HepG2 (cell line): ENCODE measurements around the gene HRG. TPM values are rescaled to one million over a fixed set of nuclear protein-coding genes. Genes with fewer than 3 reads are reported as not detected.

Experiments
- ATF5 ChIP-seq: sonication (generic); formaldehyde crosslinking; IDR thresholded peaks from 2 replicates; pipeline ENCODE4 v1.4.0; 2020; ENCODE audit warnings: mild to moderate bottlenecking, low read depth, missing genetic modification reagents
- BRCA1 ChIP-seq: sonication (generic); formaldehyde crosslinking; IDR thresholded peaks from 2 replicates; pipeline ENCODE4 v1.4.0; 2020; ENCODE audit warnings: missing genetic modification reagents
- DMTF1 ChIP-seq: sonication (generic); formaldehyde crosslinking; IDR thresholded peaks from 2 replicates; pipeline ENCODE4 v1.4.0; 2020; ENCODE audit warnings: mild to moderate bottlenecking, missing genetic modification reagents
- EP300 ChIP-seq, 3 experiments: sonication (generic) in 1 of 3; formaldehyde crosslinking in 1 of 3; IDR thresholded peaks; 2 replicates each; pipeline versions ENCODE4 v1.5.1 to v1.6.1; 2011 to 2020; ENCODE audit warnings: low read depth in 2 of 3, low read length in 2 of 3, borderline replicate concordance in 1 of 3, improper control_type of control experiment in 1 of 3, mild to moderate bottlenecking in 1 of 3, missing genetic modification reagents in 1 of 3, moderate library complexity in 1 of 3
- HMG20A ChIP-seq: IDR thresholded peaks from 2 replicates; pipeline ENCODE4 v1.6.1; 2016; ENCODE audit warnings: borderline replicate concordance
- RBAK ChIP-seq: sonication (generic); formaldehyde crosslinking; IDR thresholded peaks from 2 replicates; pipeline ENCODE4 v1.5.1; 2020; ENCODE audit warnings: mild to moderate bottlenecking, missing genetic modification reagents
- SALL1 ChIP-seq: sonication (generic); formaldehyde crosslinking; IDR thresholded peaks from 2 replicates; pipeline ENCODE4 v1.8.0; 2022; ENCODE audit warnings: mild to moderate bottlenecking, missing genetic modification reagents
- SPEN ChIP-seq: sonication (generic); formaldehyde crosslinking; IDR thresholded peaks from 2 replicates; pipeline ENCODE4 v1.5.1; 2020; ENCODE audit warnings: low read depth, mild to moderate bottlenecking, missing genetic modification reagents
- TEAD3 ChIP-seq: optimal IDR thresholded peaks from 2 replicates; pipeline ENCODE3; 2016; ENCODE audit warnings: borderline replicate concordance
- ZBTB7B ChIP-seq: sonication (generic); formaldehyde crosslinking; IDR thresholded peaks from 2 replicates; pipeline ENCODE4 v1.4.0; 2020; ENCODE audit warnings: missing genetic modification reagents
- ZMYM3 ChIP-seq: sonication (generic); formaldehyde crosslinking; IDR thresholded peaks from 2 replicates; pipeline ENCODE4 v1.5.1; 2020; ENCODE audit warnings: mild to moderate bottlenecking, missing genetic modification reagents
- ZNF138 ChIP-seq: sonication (generic); formaldehyde crosslinking; IDR thresholded peaks from 2 replicates; pipeline ENCODE4 v1.5.0; 2020; ENCODE audit warnings: mild to moderate bottlenecking, low read depth, missing genetic modification reagents
- ZSCAN9 ChIP-seq: IDR thresholded peaks from 2 replicates; pipeline ENCODE4 v1.6.1; 2016; ENCODE audit warnings: borderline replicate concordance
- polyA plus RNA-seq, 8 experiments: library from polyadenylated mRNA; depleted of rRNA in 3 of 8; stranded (reverse) in 7 of 8; unstranded in 1 of 8; fragments of >200 nt; fragmentation: Illumina TruSeq in 4 of 8; extraction: Trizol in 4 of 8; gene quantifications; 2 replicates each; pipeline versions ENCODE4 v1.2.1 to v1.2.3, GENCODE V29; 2011 to 2016; ENCODE audit warnings: low read depth in 4 of 8, missing spikeins in 1 of 8, mixed read lengths in 1 of 8; ENCODE audit not compliant: insufficient read depth in 1 of 8
- total RNA-seq, 5 experiments: library from RNA; depleted of rRNA; stranded (reverse); fragments of >200 nt; fragmentation: Illumina TruSeq; extraction: Trizol; gene quantifications; 2 replicates each; pipeline ENCODE4 v1.2.3, GENCODE V29; 2016; ENCODE audit warnings: low read depth in 1 of 5
- TF ChIP-seq, protein P1 (sequence below): sonication (generic); formaldehyde crosslinking; IDR thresholded peaks from one replicate; pipeline ENCODE4 v1.5.1; 2020; ENCODE audit warnings: mild to moderate bottlenecking, missing genetic modification reagents; ENCODE audit errors: not compliant biosample characterization
- TF ChIP-seq, protein P2 (sequence below): sonication (generic); formaldehyde crosslinking; IDR thresholded peaks from 2 replicates; pipeline ENCODE4 v1.4.0; 2020; ENCODE audit warnings: missing genetic modification reagents, borderline replicate concordance
- TF ChIP-seq, protein P3 (sequence below): sonication (generic); formaldehyde crosslinking; IDR thresholded peaks from 2 replicates; pipeline ENCODE4 v1.5.0; 2020; ENCODE audit warnings: missing genetic modification reagents

The HRG gene
- total and polyA plus RNA-seq, 2 of the 13 experiments (the other 11 are each of a cell fraction or from before 2014, with no cell fraction given): 0.09 to 0.11 TPM

GRCh38 chr3:186717039-186717457 is 51.2 kb downstream of the HRG start, which contains the start of gene KNG1 (continued):
- TF ChIP-seq, protein P1, sequence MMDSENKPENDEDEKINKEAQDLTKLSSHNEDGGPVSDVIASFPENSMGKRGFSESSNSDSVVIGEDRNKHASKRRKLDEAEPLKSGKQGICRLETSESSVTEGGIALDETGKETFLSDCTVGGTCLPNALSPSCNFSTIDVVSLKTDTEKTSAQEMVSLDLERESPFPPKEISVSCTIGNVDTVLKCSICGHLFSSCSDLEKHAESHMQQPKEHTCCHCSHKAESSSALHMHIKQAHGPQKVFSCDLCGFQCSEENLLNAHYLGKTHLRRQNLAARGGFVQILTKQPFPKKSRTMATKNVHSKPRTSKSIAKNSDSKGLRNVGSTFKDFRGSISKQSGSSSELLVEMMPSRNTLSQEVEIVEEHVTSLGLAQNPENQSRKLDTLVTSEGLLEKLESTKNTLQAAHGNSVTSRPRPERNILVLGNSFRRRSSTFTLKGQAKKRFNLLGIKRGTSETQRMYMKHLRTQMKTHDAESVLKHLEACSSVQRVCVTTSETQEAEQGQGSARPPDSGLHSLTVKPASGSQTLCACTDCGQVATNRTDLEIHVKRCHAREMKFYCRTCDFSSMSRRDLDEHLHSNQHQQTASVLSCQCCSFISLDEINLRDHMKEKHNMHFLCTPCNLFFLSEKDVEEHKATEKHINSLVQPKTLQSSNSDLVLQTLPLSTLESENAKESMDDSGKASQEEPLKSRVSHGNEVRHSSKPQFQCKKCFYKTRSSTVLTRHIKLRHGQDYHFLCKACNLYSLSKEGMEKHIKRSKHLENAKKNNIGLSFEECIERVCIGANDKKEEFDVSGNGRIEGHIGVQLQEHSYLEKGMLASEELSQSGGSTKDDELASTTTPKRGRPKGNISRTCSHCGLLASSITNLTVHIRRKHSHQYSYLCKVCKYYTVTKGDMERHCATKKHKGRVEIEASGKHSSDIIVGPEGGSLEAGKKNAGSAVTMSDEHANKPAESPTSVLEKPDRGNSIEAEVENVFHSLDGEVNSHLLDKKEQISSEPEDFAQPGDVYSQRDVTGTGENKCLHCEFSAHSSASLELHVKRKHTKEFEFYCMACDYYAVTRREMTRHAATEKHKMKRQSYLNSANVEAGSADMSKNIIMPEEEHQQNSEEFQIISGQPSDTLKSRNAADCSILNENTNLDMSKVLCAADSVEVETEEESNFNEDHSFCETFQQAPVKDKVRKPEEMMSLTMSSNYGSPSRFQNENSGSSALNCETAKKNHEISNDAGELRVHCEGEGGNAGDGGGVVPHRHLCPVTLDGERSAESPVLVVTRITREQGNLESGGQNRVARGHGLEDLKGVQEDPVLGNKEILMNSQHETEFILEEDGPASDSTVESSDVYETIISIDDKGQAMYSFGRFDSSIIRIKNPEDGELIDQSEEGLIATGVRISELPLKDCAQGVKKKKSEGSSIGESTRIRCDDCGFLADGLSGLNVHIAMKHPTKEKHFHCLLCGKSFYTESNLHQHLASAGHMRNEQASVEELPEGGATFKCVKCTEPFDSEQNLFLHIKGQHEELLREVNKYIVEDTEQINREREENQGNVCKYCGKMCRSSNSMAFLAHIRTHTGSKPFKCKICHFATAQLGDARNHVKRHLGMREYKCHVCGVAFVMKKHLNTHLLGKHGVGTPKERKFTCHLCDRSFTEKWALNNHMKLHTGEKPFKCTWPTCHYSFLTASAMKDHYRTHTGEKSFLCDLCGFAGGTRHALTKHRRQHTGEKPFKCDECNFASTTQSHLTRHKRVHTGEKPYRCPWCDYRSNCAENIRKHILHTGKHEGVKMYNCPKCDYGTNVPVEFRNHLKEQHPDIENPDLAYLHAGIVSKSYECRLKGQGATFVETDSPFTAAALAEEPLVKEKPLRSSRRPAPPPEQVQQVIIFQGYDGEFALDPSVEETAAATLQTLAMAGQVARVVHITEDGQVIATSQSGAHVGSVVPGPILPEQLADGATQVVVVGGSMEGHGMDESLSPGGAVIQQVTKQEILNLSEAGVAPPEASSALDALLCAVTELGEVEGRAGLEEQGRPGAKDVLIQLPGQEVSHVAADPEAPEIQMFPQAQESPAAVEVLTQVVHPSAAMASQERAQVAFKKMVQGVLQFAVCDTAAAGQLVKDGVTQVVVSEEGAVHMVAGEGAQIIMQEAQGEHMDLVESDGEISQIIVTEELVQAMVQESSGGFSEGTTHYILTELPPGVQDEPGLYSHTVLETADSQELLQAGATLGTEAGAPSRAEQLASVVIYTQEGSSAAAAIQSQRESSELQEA (CRISPR knock-in tag): no peak
- no peak for TF ChIP-seq SPEN (CRISPR knock-in tag)
- TF ChIP-seq HMG20A (CRISPR knock-in tag): peak; percentile 65; the same call in 1 of the 2 replicates
- no peak for TF ChIP-seq DMTF1 (CRISPR knock-in tag)
- TF ChIP-seq BRCA1 (CRISPR knock-in tag): no peak
- TF ChIP-seq, protein P2, sequence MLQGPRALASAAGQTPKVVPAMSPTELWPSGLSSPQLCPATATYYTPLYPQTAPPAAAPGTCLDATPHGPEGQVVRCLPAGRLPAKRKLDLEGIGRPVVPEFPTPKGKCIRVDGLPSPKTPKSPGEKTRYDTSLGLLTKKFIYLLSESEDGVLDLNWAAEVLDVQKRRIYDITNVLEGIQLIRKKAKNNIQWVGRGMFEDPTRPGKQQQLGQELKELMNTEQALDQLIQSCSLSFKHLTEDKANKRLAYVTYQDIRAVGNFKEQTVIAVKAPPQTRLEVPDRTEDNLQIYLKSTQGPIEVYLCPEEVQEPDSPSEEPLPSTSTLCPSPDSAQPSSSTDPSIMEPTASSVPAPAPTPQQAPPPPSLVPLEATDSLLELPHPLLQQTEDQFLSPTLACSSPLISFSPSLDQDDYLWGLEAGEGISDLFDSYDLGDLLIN: no peak
- TF ChIP-seq ZNF138 (CRISPR knock-in tag): no peak
- no peak for TF ChIP-seq ZBTB7B
- TF ChIP-seq, protein P3, sequence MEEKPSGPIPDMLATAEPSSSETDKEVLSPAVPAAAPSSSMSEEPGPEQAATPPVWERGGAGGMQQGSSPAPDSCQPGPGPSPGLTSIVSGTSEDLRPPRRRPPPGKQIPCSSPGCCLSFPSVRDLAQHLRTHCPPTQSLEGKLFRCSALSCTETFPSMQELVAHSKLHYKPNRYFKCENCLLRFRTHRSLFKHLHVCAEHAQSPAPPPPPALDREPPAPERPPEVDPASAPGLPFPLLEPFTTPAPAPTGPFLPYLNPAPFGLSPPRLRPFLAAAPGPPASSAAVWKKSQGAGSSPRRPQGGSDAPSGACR: no peak
- no peak for TF ChIP-seq RBAK (CRISPR knock-in tag)
- no peak for TF ChIP-seq ZMYM3 (CRISPR knock-in tag)
- peak in 1 of 2 experiments; percentile 66; a peak in 2 of 4 replicates for TF ChIP-seq EP300 (IDR thresholded peaks at IDR 0.05; ENCODE audit: low read depth in 2 of 2, low read length in 2 of 2)
- no peak for TF ChIP-seq EP300 (CRISPR knock-in tag; IDR thresholded peaks at IDR 0.05; ENCODE audit: borderline replicate concordance)
- peak; percentile 21; the same call in 1 of the 2 replicates for TF ChIP-seq SALL1 (CRISPR knock-in tag)
- TF ChIP-seq ZSCAN9 (CRISPR knock-in tag): no peak
- TF ChIP-seq ATF5 (CRISPR knock-in tag): no peak
- peak; percentile 68 for TF ChIP-seq TEAD3 (CRISPR knock-in tag)
